ENCODE measurements around the gene STOX2. TPM values are rescaled to one million over a fixed set of nuclear protein-coding genes. Genes with fewer than 3 reads are reported as not detected.
"Not testable (repeated sequence)": the region's sequence is repeated elsewhere in the genome, so short reads cannot be mapped to it uniquely, and the experiment has no call there.

Gene STOX2
- total RNA-seq, 1 donor from 2014 or later = not detected

DNA sequence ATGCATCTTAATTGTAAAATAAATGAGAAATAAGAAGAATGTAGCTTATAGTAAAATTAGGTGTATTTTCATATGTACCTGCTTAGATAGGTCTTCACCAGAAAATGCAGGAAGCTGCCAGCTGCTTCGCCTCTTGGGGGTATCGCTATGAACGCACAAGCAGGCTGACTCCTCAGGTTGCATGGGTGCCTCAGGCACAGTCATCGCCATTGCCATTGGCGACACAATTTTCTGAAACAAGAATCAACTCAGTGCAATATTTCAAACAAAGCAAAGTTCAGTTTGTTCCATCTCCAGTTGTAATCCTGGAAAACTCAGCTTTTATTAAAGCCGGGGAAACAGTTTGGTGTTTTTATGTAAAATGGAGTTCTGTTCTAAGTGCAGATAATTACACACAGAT lies 29.7 kb downstream of the STOX2 start:
- intact Hi-C loops (cut with micrococcal nuclease) = no loop called here

DNA sequence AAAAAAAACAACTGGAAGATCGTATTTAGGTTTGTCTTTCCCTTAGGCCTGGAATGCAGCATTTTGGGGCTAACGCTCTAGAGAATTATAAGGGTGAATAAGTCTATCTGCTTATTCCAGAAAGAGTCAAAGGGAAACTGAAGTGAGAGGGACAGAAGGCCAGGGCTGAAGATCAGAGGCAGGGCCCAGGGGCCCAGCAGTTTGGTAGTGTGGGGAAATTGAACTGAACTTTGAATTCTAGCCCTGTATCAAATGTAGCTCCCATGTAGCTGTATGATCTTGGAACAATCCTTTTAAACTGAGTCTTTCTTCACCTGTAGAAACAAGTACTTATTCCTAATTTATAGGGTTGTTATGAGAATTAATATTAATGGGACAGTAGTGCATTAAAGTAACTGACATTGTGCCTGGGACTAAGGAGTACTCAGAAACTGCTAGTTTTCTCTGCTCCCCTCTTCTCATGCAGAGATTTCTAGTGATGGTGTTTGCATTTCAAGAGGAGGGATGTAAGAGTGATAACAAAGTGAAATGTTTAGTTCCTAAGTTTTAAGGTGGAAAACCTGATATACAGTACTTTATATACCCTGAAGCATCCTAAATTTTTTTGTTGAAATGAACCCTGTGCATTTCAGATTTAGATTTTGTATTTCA lies 30.4 kb downstream of the STOX2 start:
- intact Hi-C loops (cut with micrococcal nuclease) = no loop called here

DNA sequence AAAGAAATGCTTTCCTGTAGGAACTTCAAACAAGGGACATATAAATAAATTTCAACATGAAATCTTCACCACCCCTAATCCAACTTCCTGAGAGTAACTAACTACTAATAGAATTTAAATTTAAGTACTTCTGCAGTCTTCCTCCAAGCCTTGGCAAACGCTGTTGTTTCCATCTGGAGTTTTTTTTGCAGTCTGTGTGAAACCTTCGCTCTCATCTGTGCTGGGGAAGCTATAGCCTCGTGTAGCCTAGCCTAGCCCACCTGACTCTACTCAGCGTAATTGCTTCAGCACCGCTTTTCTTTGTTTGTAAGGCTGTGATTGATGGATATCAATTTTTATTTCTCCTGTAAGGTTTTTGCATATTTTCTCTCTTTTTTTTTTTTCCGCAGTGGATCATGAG lies 30.9 kb downstream of the STOX2 start:
- intact Hi-C loops (cut with micrococcal nuclease) = no loop called here

DNA sequence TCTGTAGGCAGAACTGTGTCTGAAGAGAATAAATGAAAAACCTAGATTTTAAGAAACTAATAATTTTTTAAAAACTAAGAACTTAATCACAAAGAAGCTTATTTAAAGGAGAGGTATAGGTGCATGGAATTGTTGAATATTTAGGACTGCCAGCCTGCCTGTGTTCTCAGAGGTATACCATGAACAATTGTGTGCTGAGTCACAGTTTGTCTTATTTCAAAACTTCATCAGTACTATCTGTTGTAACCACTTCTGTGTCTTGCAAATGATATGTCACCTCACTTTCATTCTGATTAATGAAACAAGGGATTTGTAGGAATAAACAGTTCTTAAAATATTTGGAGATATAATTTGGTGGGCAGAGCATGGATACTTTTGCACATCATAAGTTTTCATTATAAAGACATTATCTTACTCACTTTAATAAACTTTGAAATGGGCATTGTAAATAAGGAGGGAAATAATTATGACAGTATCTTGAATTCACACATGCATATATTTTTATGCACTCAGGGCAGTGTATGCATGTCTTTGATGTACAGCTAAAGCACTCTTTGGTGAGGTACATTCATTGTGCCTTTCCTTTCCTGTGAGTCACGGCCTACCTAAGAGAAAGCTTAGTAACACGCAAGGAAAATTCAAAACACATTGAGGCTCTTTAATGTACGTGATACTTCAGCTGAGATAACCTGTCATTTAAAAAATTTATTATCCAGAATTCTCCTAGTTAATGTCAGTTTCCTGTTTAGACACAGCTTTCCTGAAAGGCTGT lies 31.7 kb downstream of the STOX2 start:
- intact Hi-C loops (cut with micrococcal nuclease) = no loop called here

DNA sequence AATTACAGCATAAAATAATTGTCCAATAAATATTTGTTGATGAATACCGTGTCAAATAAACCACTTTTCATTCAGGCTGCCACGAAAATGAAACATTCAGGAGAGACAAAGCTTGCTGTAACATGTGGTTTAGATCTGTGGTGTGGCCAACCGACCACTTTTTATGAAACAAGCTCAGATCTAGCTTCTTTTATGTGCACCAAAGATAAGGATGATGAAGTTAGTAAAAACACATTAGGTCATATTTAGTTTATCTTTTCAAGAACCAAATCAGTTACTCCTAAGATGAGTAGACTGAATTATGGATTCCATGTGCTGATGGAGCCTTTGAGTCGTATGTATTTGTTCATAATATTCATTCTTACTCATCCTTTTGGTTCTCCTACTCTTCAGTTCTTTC lies 35.8 kb downstream of the STOX2 start:
- intact Hi-C loops (cut with micrococcal nuclease) = no loop called here

DNA sequence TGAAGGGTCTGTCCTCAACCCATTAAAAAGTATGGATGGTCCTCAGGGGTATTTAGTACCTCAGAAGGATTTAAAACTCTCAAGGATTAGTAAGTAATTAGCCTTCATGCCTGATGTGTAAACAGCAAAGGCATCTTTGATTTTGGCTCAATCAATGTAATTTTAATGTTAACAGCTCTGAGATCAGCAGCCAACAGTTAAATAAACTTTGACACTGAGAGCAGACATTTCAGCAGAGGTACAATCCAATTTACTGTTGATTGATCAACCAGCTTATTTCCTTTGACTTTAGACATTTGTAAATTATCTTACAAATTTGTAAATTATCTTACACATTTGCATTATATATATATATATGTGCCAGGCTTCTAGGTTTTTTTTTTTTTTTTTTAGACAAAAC lies 36.9 kb downstream of the STOX2 start:
- intact Hi-C loops (cut with micrococcal nuclease) = no loop called here

DNA sequence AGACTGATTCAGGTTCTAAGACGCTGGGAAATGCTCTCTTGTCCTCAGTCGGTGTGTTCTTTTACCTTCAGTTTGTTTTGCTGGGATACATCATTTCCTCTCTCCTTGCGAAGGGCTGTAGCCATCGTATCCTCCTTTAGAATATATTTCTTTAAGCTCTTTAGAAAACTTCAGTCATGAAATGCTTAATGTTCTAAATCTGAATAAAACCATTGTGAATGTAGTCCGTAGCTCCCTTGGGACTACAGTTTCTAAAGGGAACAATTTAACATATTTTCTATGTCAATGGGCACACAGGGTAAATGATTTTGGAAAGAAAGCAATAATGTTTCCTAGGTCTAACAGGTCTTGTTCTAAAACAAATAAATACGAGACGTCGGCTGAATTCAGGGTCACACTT lies 40.6 kb downstream of the STOX2 start:
- intact Hi-C loops (cut with micrococcal nuclease) = no loop called here

DNA sequence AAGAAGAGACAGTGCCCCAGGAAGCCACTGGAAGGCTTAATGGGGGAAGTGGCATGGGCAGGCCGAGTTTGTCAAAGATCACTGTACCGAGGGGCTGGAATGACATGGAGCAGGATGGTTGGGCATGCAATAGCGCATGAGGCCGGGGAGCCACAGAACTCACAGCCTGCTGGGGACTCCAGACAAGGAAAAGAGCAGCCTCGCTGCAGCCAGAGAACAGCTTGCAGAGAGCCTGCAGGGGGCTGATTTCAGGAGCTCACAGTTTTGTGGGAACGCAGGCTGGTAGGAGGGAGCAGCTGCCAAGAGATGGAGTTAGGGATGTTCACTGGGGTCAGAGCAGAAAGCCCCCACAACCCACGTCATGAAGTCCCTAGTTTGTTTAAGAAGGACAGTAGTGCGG lies 45.4 kb downstream of the STOX2 start:
- intact Hi-C loops (cut with micrococcal nuclease) = no loop called here

DNA sequence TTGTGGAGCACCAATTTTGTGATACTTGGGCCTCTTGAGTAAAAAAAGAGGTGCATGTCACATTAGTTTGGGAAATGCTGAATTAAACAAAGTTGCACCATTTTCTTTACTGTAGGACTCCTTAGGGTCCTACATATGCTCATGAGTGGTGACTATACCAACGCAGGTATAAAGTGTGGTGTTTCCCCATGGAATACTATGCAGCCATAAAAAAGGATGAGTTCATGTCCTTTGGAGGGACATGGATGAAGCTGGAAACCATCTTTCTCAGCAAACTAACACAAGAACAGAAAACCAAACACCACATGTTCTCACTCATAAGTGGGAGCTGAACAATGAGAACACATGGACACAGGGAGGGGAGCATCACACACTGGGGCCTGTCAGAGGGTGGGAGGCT lies 47.5 kb downstream of the STOX2 start:
- intact Hi-C loops (cut with micrococcal nuclease) = not testable (repeated sequence)

DNA sequence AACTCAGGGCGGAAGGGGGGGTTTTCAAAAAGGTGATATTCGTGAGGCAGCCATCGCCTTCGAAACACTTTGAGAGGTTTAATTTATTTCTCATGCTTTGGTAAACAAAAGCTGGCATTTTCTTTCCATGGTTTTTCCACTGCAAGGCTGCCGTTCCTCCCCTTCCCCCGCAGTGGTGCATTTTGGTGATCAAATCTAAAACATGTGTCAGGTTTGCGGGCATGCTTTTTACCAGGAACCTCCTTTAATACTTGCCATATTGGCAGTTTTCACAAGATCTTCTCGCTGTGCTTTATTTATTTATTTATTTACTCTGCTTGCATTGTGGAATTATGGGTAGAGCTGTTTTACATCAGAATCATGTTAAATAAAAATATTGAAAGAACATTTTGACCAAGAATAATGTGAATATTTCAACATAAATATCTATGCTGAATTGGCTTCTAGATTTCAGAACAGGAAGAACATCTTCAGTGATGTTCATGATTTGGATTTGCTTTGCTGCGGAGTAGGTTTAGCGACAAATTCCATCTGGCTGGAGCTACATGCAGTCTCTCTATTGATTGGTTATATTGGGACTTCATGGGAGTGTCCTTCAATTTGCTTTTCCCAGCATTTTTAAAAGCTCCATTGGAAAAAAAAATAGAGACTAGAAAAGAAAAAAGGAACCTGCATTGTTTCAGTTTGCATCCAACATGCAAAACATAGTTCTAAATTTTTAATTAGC lies 54.4 kb downstream of the STOX2 start:
- intact Hi-C loops (cut with micrococcal nuclease) = no loop called here

DNA sequence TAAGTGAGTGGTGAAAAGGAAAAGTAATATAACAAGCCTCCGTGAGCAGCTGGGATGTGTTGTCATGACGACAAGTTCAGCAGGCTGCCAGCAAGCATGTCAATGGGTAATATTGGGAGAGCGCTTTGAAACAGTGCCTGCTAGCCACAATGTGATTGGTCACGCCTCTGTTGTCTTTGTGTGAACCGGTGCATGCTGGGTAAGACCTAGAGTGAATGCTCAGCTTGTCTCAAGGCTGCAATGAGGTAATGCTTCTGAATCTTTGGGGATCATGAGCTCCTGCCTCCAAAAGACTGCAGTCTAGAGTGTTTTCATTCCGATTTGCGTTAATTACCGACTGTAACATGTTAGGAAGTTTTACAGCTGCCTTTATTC lies 54.9 kb downstream of the STOX2 start:
- intact Hi-C loops (cut with micrococcal nuclease) = no loop called here

DNA sequence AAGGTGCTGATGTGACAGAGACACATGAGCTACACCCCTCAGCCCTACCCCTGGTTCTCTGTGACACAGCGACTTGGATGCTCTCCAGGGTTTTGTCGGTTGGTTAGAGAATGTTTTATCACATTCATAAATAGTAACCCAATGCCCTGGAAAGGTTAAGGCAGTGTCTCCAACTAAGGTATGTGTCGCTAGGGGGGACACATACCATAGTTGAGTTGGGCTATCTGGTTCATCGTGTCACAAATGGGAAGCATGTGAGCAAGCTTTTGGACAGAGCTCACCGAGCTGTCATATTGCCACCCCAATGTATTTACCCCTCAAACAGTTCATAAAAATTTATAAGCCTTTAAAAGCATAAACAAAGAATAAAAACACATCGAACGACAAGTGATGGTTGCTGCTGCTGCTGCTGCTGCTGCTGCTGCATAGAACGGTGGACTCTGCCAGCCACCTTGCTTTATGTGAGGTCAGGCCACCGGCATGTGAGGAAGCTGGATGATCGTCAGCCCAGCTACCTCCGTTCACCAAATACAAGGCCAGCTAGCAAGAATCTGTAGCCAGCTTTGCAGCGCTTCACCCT lies 55.9 kb downstream of the STOX2 start:
- intact Hi-C loops (cut with micrococcal nuclease) = no loop called here

DNA sequence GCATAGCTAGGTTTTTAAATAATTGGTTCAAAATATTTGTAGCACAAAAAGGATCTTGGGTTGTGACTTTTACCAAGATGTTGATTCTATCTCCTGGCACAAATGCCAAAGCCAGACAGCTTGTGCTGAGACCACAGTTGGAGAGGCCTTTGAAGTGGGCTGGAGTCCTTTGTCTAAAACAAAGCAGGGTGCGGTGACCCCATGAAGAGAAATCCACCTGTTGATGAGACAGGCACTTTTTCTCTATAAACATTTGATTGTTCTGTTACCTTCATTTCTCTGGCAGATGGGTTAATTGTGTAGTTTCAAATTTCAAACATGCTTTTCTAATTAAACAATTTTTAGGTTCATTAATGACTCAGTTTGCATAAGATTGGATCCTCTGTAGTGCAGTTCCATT lies 56.7 kb downstream of the STOX2 start:
- intact Hi-C loops (cut with micrococcal nuclease) = loop anchor here (2.0 kb wide), 1 partner anchor 67 kb away; no protein-coding TSS in a partner anchor

DNA sequence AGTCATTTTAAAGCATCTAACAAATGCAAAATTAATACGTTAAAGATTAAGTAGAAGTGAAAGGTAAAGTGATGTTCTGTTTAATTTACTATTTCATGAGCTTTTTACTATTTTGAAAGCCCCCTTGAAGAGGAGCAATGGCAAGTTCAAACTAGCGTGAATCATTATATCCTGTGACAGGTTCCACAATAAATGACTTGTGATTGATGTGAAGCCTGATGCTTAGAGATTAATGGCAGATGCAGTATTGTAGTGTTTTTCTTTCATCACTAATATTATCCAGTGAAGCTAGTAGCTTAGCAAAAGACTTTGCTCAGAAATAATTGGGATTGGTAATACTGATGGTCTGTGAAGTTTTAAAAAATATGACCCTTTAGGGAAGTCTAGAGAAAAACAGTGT lies 57.3 kb downstream of the STOX2 start:
- intact Hi-C loops (cut with micrococcal nuclease) = loop anchor here (2.0 kb wide), 1 partner anchor 66 kb away; no protein-coding TSS in a partner anchor

DNA sequence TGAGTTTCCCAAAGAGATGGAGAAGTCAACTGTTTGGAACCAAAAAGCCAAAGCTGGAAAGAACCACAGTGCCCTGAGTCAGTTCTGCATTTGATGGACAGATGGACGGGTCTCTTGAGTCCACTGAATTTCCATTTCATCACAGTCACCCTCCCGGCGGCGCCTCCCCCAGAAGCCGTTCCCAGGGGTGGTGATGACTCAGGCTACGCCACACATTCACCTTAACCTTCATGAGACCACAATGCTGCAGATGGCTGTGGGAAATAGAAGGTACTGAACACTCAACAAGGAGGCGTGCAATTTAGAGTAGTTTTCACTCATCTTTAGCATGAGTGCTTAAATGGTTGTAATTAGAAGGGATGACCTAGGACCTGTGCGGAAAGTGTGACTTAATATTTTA lies 61.3 kb downstream of the STOX2 start:
- intact Hi-C loops (cut with micrococcal nuclease) = no loop called here

DNA sequence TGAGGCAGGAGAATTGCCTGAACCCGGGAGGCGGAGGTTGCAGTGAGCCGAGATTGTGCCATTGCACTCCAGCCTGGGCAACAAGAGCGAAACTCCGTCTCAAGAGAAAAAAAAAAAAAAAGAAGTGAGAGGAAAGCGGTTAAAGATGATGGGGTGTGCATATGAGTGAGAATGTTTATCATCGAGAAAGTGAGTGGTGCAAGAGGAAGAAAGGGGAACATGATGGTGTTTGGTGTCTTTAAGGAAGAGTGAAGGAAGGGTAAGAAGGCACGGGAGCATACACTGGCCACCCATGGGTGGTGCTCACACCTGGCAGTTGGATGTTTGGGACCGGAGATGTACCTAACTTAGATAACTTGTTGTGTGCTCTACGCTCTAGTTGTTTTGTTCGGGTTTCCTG lies 62.2 kb downstream of the STOX2 start:
- intact Hi-C loops (cut with micrococcal nuclease) = no loop called here

DNA sequence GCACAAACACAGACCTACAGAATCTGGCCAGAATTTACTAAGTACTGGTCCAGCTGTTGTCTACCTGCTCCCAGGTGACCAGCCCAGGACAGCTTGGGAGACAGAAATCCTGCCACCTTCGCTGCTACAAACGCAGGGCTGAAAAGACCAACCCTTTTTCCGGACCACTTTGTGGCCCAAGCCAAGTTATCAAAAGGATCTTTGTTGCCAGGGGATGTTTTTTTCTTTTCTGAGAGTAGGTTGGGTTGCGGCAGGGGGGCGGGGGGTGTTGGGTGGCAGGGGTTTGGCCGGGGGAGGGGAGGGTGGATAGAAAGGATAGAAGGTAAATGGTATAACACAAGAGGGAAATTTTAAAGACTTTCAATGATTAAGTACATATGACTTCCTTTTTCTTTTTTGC lies 63.4 kb downstream of the STOX2 start:
- intact Hi-C loops (cut with micrococcal nuclease) = no loop called here

DNA sequence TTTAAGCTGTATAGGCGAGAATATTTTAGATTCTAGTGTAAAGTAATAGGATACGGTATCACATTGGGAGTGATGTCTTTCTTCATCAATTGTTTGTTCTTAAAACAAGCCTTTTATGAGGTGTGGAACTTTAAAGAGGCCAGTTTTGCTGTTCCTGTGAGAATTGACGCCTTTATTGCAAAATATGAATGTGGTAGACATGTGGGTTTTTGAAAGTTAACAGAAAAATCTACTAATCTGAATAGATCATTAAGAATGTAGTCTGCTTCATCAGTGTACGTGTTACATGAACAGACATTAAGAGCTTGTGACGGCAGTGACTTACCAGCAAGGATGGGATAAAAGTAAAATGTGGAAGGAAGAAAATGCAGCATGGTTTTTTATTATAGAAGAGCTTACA lies 63.8 kb downstream of the STOX2 start:
- intact Hi-C loops (cut with micrococcal nuclease) = no loop called here

DNA sequence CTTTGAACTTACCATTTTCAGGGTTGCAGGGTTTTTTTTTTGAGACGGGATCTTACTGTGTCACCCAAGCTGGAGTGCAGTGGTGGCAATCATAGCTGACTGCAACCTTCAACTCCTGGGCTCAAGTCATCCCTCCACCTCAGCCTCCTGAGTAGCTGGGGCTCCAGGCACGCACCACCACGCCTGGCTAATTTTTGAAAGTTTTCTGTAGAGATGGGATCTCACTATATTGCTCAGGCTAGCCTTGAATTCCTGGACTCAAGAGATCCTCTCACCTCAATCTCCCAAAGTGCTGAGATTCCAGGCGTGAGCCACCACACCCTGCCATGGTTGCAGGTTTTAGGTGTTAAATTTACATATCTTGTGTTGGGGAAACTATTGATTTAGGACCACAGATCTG lies 64.5 kb downstream of the STOX2 start:
- intact Hi-C loops (cut with micrococcal nuclease) = no loop called here

DNA sequence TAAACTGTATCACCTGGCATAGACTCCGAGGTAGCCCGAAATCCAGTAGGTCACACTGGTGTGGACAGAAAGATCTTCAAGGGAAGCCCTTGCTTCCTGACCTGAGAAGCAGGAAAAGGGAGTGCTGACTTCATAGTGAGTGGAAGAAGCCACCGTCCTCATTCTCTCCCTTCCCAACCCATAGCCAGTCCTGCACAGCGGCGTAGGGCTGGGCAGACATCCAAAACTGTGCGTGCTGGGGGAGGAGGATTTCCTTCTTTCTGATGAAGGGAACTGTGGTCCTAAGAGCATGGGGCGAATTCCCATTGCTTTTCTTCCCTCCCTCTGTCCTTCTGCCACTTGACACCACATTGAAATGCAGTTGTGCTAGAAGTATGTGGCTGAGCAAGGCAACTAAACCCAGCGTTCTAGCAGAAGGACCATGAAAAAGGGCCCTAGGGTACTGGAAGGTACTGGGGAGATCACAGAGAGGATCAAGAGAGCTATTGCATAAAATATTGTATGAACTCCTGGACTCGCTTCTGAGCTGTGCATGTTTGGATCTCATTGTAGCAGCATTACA lies 66.9 kb downstream of the STOX2 start:
- intact Hi-C loops (cut with micrococcal nuclease) = no loop called here

DNA sequence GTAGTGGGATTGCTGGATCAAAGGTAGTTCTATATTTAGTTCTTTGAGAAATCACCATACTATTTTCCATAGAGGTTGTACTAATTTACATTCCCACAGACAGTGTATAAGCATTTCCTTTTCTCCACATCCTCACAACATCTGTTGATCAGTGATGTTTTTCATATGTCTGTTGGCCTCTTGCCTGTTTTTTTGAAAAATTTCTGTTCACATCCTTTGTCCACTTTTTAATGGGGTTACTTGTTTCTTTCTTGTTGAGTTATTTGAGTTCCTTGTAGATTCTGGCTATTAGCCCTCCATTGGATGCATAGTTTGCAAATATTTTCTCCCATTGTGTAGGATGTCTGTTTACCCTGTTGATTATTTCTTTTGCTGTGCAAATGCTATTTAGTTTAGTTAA lies 72.6 kb downstream of the STOX2 start:
- intact Hi-C loops (cut with micrococcal nuclease) = no loop called here

DNA sequence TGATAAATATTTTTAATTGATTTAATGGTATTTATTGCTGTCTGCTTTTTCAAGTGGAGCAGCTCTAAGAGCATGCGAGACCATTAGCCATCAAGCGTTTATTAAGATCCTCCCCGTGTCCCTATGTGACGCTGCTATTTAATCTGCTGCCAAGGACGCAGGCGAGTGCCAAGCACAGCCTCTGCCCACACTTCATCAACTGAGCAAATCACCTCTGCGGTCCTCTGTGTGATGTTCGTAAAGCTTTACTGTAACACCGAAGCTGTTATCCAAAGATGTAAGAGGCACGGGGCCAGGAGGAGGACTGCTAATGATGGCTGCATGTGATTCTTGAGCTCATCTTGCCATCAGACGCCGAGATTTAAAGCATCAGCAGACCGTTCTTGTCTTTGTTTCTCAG lies 79.5 kb downstream of the STOX2 start:
- intact Hi-C loops (cut with micrococcal nuclease) = no loop called here

Measured in T-helper 1 cell treated with Interleukin-12 subunit alpha and Interleukin-12 subunit beta and Interleukin-4 antibody, amounts not matched to agents 30 ng/mL and 1 ng/mL, for 36 hours (primary cell).